Tibial nerve (tissue), 4 donors: ENCODE results near the gene SLC25A21. TPM values are rescaled to one million over a fixed set of nuclear protein-coding genes. Genes with fewer than 3 reads are reported as not detected.

Experiments used
- DNase-seq, 2 donors: peaks; one replicate each; pipeline ENCODE4 v3.0.0-alpha.2; 2019; ENCODE audit warnings: low spot score in 2 of 2
- H3K27ac ChIP-seq, 4 donors: fragments of 200-600 bp; sonication (generic) in 3 of 4; one replicate each; pipeline ENCODE4 v1.5.1; 2017 to 2019; ENCODE audit warnings: mild to moderate bottlenecking in 1 of 4
- H3K27me3 ChIP-seq, 2 donors: fragments of 200-600 bp; sonication (generic) in 1 of 2; one replicate each; pipeline versions ENCODE4 v1.5.1 to v1.6.0; 2017 to 2019
- H3K36me3 ChIP-seq, 3 donors: fragments of 200-600 bp; sonication (generic); one replicate each; pipeline ENCODE4 v1.5.1; 2018 to 2019
- H3K4me1 ChIP-seq, 4 donors: fragments of 200-600 bp; sonication (generic) in 3 of 4; one replicate each; pipeline ENCODE4 v1.5.1; 2017 to 2019
- H3K4me3 ChIP-seq, 4 donors: fragments of 200-600 bp; sonication (generic) in 3 of 4; one replicate each; pipeline ENCODE4 v1.5.1; 2017 to 2019; ENCODE audit warnings: mild to moderate bottlenecking in 1 of 4, moderate library complexity in 1 of 4
- H3K9me3 ChIP-seq, 4 donors: fragments of 200-600 bp; sonication (generic) in 3 of 4; one replicate each; pipeline ENCODE4 v1.5.1; 2017 to 2019
- EP300 ChIP-seq, 2 donors: sonication (generic); formaldehyde crosslinking; IDR thresholded peaks; one replicate each; pipeline ENCODE4 v1.6.1; 2017; ENCODE audit warnings: antibody characterized with exemption in 2 of 2, mild to moderate bottlenecking in 1 of 2
- POLR2A ChIP-seq, 2 donors: fragments of 450-650 bp; IDR thresholded peaks; one replicate each; pipeline ENCODE4 v1.6.1; 2017; ENCODE audit warnings: antibody characterized with exemption in 2 of 2, mild to moderate bottlenecking in 2 of 2, moderate library complexity in 2 of 2
- WGBS, 2 donors: methylation state at CpG; one replicate each; pipeline ENCODE4 v1.1.5; 2018; 5-methylcytosine and 5-hydroxymethylcytosine counted together
- total RNA-seq, 4 donors: library from RNA; depleted of rRNA; stranded (reverse); fragments of >200 nt; gene quantifications; one replicate each; pipeline ENCODE4 v1.1.0, GENCODE V29; 2016
- TF ChIP-seq, protein P1 (sequence below), 5 experiments: fragments of 200-600 bp in 3 of 5; fragments of 450-650 bp in 2 of 5; sonication (generic) in 3 of 5; IDR thresholded peaks; one replicate each; pipeline ENCODE4 v1.5.1; 2016 to 2019; ENCODE audit warnings: antibody characterized with exemption in 5 of 5, mild to moderate bottlenecking in 3 of 5, moderate library complexity in 2 of 5

SLC25A21 gene
- total RNA-seq, 4 donors from 2014 or later = 0.30 to 0.98 (median 0.42) TPM; not detected in 1

DNA sequence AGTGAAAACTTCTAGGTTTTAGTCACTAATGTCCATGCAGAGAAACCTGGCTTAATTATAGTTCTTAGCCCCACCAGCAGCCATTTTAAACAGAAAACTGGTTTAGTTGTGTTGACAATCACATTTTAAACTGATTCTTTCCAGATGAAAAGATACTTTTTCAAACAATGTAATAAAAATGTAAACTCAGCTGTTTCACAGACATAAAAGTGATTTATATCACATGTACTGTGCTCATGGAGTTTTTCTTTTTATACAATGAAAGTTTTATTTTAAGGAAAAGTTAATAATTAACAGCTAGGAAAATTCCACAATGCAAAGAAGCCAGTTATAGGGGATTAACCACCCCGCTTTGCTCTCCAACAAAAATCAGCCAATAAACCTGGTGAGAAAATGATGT is 381.0 kb downstream of the SLC25A21 start:
- no peaks in the 10 kb centered on the region for H3K36me3 ChIP-seq
- TF ChIP-seq, protein P1, sequence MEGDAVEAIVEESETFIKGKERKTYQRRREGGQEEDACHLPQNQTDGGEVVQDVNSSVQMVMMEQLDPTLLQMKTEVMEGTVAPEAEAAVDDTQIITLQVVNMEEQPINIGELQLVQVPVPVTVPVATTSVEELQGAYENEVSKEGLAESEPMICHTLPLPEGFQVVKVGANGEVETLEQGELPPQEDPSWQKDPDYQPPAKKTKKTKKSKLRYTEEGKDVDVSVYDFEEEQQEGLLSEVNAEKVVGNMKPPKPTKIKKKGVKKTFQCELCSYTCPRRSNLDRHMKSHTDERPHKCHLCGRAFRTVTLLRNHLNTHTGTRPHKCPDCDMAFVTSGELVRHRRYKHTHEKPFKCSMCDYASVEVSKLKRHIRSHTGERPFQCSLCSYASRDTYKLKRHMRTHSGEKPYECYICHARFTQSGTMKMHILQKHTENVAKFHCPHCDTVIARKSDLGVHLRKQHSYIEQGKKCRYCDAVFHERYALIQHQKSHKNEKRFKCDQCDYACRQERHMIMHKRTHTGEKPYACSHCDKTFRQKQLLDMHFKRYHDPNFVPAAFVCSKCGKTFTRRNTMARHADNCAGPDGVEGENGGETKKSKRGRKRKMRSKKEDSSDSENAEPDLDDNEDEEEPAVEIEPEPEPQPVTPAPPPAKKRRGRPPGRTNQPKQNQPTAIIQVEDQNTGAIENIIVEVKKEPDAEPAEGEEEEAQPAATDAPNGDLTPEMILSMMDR (IDR thresholded peaks at IDR 0.05) = no peak
- TF ChIP-seq POLR2A (IDR thresholded peaks at IDR 0.05) (no peak), EP300 (IDR thresholded peaks at IDR 0.05) (no peak)
- no peak for DNase-seq
- no peaks in the 10 kb centered on the region for H3K9me3 ChIP-seq
- WGBS, 2 donors = 58 to 65% methylated on average over 1 of the region's 1 CpG
- no peak overlapping the region for H3K27ac ChIP-seq
- H3K27me3 ChIP-seq = no peaks in the 10 kb centered on the region
- no peak overlapping the region for H3K4me3 ChIP-seq
- H3K4me1 ChIP-seq = no peaks in the 10 kb centered on the region

DNA sequence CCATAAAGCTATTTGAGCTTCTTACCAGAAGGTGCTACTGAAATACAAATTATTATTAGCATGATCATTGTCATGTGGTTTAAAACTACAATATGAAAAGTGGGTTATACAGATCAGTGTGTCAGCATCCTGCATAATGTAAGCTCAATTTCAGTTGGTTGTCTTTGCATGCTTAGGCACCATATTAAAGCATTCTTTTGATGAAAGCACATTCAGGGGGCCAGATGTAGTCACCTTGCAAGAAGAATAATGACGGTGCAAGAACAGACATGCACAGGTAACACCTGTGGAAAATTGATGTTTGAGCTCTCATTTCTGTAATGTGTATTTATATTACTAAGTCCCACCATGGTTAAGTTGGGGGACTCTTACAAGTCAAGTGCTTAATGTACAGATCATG is 386.9 kb downstream of the SLC25A21 start:
- TF ChIP-seq, protein P1 (IDR thresholded peaks at IDR 0.05) = no peak
- TF ChIP-seq POLR2A (IDR thresholded peaks at IDR 0.05) = no peak
- no peak for TF ChIP-seq EP300 (IDR thresholded peaks at IDR 0.05)
- 87 to 88% methylated on average over 1 of the region's 1 CpG for WGBS, 2 donors
- Histone ChIP-seq H3K4me3 (no peak overlapping the region), H3K4me1 (no peaks in the 10 kb centered on the region), H3K36me3 (no peaks in the 10 kb centered on the region), H3K27ac (no peak overlapping the region), H3K27me3 (no peaks in the 10 kb centered on the region), H3K9me3 (peaks cover 0 to 19% (median 7%) of the 10 kb centered on the region in 4 donors)
- no peak for DNase-seq

GRCh38 chr14:36784541-36784940 is 387.9 kb downstream of the SLC25A21 start:
- no peak overlapping the region for H3K27ac ChIP-seq
- no peak for TF ChIP-seq EP300 (IDR thresholded peaks at IDR 0.05)
- no peak for TF ChIP-seq POLR2A (IDR thresholded peaks at IDR 0.05)
- no peak for DNase-seq
- H3K4me1 ChIP-seq = no peaks in the 10 kb centered on the region
- no peak overlapping the region for H3K4me3 ChIP-seq
- no peaks in the 10 kb centered on the region for H3K36me3 ChIP-seq
- peaks cover 0 to 26% (median 7%) of the 10 kb centered on the region in 4 donors for H3K9me3 ChIP-seq
- WGBS, 2 donors = 91 to 100% methylated on average over 1 of the region's 1 CpG
- no peaks in the 10 kb centered on the region for H3K27me3 ChIP-seq

DNA sequence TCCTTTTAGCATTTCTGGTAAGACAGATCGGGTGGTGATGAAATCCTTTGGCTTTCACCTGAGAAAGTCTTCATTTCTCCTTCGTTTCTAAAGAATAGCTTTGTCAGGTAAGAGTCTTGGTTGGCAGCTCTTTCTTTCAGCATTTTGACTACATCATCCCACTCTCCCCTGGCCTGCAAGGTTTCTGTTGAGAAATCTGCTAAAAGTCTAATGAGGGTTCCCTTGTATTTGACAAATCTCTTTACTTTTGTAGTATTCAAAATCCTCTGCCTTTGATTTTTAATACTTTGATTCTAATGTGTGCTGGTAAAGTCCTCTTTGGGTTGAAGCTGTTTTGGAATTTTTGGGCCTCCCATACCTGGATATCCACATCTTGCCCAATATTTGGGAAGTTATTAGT is 390.5 kb downstream of the SLC25A21 start:
- Histone ChIP-seq H3K4me1 (no peaks in the 10 kb centered on the region), H3K27ac (no peak overlapping the region), H3K36me3 (no peaks in the 10 kb centered on the region), H3K9me3 (peaks cover 0 to 26% (median 7%) of the 10 kb centered on the region in 4 donors), H3K27me3 (no peaks in the 10 kb centered on the region), H3K4me3 (no peak overlapping the region)
- no peak for DNase-seq
- TF ChIP-seq, protein P1 (IDR thresholded peaks at IDR 0.05) = no peak
- whole genome bisulfite sequencing, 2 donors = 89 to 91% methylated on average over 2 of the region's 2 CpGs

GRCh38 chr14:36773558-36773957 is 398.8 kb downstream of the SLC25A21 start:
- no peaks in the 10 kb centered on the region for H3K4me1 ChIP-seq
- no peak overlapping the region for H3K4me3 ChIP-seq
- no peaks in the 10 kb centered on the region for H3K27me3 ChIP-seq
- TF ChIP-seq EP300 (IDR thresholded peaks at IDR 0.05) (no peak), POLR2A (IDR thresholded peaks at IDR 0.05) (no peak)
- TF ChIP-seq, protein P1 (IDR thresholded peaks at IDR 0.05) = no peak
- no peak for DNase-seq
- H3K27ac ChIP-seq = no peak overlapping the region
- no peaks in the 10 kb centered on the region for H3K36me3 ChIP-seq
- no peaks in the 10 kb centered on the region for H3K9me3 ChIP-seq
- 82 to 84% methylated on average over 3 of the region's 3 CpGs for WGBS, 2 donors

- no peak for DNase-seq
- TF ChIP-seq EP300 (IDR thresholded peaks at IDR 0.05) = no peak
- TF ChIP-seq, protein P1 (IDR thresholded peaks at IDR 0.05) = no peak
- no peak for TF ChIP-seq POLR2A (IDR thresholded peaks at IDR 0.05)
- no peaks in the 10 kb centered on the region for H3K9me3 ChIP-seq
- H3K4me3 ChIP-seq = no peak overlapping the region
- H3K36me3 ChIP-seq = no peaks in the 10 kb centered on the region
- no peaks in the 10 kb centered on the region for H3K27me3 ChIP-seq
- WGBS, 2 donors = 59 to 63% methylated on average over 3 of the region's 3 CpGs
- no peaks in the 10 kb centered on the region for H3K4me1 ChIP-seq
- no peak overlapping the region for H3K27ac ChIP-seq
Observed at GRCh38 chr14:36773136-36773540, 399.3 kb downstream of the SLC25A21 start.
